ENCODE measurements around the gene RPS17.

The RPS17 gene

DNA sequence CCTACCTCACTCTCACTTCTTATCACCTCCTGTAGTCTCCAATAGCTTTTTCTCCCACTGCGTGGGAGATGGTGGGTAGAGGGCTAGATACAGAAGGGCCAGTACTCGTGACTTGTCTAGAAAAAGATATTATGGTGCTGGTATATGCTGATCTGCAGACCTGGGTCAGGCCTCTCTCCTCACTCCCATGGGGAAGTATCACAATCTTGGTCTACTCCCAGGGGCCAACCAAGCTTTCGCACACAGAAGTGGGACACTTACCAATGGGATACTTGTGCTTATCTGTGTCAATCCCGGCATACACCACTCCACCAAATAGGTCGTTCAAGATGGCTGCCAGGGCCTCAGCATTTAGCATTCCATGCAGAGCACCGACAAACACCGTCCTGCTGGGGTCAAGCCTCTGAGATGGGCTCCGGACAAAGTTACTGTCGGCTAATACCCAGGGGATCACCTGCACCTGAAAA lies 9.0 kb upstream of the RPS17 start:
- DNase-seq (ENCODE audit: low read depth): no peak
- no peak overlapping the region for H3K4me3 ChIP-seq (ENCODE audit: low read depth, low read length)
- TF ChIP-seq, protein P1, sequence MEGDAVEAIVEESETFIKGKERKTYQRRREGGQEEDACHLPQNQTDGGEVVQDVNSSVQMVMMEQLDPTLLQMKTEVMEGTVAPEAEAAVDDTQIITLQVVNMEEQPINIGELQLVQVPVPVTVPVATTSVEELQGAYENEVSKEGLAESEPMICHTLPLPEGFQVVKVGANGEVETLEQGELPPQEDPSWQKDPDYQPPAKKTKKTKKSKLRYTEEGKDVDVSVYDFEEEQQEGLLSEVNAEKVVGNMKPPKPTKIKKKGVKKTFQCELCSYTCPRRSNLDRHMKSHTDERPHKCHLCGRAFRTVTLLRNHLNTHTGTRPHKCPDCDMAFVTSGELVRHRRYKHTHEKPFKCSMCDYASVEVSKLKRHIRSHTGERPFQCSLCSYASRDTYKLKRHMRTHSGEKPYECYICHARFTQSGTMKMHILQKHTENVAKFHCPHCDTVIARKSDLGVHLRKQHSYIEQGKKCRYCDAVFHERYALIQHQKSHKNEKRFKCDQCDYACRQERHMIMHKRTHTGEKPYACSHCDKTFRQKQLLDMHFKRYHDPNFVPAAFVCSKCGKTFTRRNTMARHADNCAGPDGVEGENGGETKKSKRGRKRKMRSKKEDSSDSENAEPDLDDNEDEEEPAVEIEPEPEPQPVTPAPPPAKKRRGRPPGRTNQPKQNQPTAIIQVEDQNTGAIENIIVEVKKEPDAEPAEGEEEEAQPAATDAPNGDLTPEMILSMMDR (conservative IDR thresholded peaks at IDR 0.05; ENCODE audit: low read depth, low read length): no peak

DNA sequence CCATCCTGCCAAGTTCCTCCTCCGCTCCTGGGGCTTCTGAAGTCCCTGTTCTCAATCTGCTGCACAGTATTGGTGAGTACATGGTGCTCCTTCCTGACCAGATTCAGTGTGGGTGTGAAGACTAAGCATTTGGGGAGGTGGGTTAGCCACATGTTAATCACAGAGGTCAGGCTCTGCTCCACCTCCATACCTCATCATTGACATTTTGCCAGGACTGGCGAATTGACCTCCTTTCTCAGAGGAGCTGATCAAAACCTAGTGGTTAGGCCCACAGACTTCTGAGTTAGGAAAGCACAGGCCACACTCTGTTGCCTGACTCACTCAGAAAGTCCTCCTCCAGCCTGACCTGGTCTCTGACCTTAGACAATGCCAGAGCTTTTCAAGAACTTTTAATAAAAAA lies 8.4 kb upstream of the RPS17 start:
- TF ChIP-seq, protein P1 (conservative IDR thresholded peaks at IDR 0.05; ENCODE audit: low read depth, low read length): no peak
- DNase-seq (ENCODE audit: low read depth): peak; percentile 21
- no peak overlapping the region for H3K4me3 ChIP-seq (ENCODE audit: low read depth, low read length)

DNA sequence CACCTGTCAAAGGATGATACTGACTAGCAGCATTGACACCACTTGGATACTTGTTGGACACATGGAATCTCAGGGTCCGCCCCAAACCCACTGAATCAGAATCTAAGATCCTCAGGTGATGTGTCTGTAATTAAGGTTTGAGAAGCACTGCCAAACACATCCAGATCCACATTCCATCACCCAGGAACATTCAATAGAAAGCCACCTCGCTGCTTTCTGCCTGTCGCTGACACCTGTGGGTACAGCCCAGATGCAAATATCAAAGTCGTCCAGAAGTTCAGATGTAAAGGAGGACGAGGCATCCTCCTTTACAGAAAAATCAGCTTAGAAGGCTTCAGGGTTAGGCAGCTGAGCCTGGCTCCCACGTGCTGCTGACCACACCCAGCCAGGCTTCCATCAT lies 5.2 kb upstream of the RPS17 start:
- no peak for DNase-seq (ENCODE audit: low read depth)
- no peak overlapping the region for H3K4me3 ChIP-seq (ENCODE audit: low read depth, low read length)
- TF ChIP-seq, protein P1 (conservative IDR thresholded peaks at IDR 0.05; ENCODE audit: low read depth, low read length): no peak

DNA sequence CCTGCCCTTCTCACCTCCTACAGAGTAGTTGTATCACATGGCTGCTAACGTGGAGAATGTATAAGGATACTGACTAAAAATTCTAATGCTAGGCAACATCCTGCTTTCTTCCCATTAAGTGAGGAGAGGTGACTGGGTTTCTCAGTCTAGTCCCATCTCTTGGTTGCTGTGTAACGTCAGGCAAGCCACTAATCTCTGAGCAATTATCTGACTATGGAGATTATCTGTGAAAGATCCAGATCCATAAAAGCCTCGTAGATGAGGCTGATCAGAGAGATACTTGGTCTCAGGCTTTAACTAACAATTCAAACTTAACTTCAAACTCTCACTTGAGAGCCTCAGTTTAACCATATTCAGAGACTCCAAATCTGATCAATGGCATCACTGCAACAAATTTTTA lies 4.7 kb upstream of the RPS17 start:
- no peak overlapping the region for H3K4me3 ChIP-seq (ENCODE audit: low read depth, low read length)
- TF ChIP-seq, protein P1 (conservative IDR thresholded peaks at IDR 0.05; ENCODE audit: low read depth, low read length): no peak
- no peak for DNase-seq (ENCODE audit: low read depth)

DNA sequence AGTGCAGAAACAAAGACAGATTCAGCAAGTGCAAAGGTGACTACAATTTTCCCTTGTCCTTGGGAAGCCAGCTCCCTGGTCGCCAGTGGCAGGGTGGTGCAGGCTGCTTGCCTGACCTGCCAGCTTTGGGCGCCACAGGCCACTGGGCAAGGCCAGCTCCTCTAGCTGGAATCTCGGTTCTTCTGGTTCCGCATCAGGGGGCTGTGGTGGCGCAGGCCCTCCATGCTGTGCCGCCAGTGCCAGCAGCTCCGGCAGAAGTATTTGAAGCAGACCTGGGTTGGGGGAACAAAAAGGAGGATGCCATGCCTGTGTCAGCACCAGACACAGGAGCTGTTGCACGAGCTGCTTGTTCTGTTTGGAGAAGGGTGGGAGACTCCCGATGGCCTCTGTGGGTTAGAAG lies 4.2 kb upstream of the RPS17 start:
- no peak overlapping the region for H3K4me3 ChIP-seq (ENCODE audit: low read depth, low read length)
- no peak for DNase-seq (ENCODE audit: low read depth)
- TF ChIP-seq, protein P1 (conservative IDR thresholded peaks at IDR 0.05; ENCODE audit: low read depth, low read length): no peak

DNA sequence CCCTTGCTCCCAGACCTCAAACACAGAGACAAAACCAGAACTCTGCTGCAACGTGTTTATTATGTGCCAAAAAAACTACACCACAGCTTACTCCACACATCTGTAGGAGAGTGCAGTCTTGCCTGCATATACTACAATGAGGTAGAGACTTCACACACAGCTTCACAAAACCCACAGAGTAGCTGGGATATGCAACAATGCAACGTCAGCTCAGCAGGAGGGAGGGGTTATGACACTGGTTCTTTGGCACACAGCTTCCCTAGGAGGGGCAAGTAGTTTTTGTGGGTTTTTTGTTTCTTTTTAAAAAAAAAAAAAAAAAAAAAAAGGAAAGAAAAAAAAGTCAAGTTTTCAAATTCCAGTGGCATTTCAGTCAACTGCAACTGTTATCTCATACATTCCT lies 2.9 kb upstream of the RPS17 start:
- peak; percentile 98 for DNase-seq (ENCODE audit: low read depth)
- no peak overlapping the region for H3K4me3 ChIP-seq (ENCODE audit: low read depth, low read length)
- TF ChIP-seq, protein P1 (conservative IDR thresholded peaks at IDR 0.05; ENCODE audit: low read depth, low read length): no peak

DNA sequence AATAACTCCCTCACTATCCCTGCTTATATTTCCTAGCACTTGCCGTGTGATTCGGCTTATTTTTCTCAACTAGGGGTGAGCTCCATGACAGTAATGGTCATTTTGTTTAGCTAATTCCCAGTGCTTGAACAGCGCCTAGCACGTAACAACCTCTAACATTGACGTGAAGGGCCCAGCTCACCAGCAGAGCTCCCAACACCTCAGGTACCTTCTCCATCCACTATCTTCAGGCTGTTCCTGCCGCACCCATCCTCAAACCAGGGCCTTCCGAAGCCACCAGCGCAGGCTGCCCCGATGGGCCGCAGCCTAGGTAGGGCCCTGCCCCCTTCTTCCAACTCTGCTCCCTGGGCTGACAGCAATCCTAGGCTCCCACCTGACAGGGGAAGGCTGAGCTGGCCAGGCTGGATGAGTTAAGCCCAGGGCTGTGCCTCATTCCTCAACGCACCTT lies 751 bp upstream of the RPS17 start:
- peak; percentile 35 for DNase-seq (ENCODE audit: low read depth)
- peak overlapping the region; percentile 99 for H3K4me3 ChIP-seq (ENCODE audit: low read depth, low read length)
- TF ChIP-seq, protein P1 (conservative IDR thresholded peaks at IDR 0.05; ENCODE audit: low read depth, low read length): no peak

Measured in choroid plexus epithelial cell (primary cell).